HCT116 (cell line): Measurements from ENCODE around the gene SULT1B1. TPM values are rescaled to one million over a fixed set of nuclear protein-coding genes. Genes with fewer than 3 reads are reported as not detected.

Source experiments
- ATAC-seq: fragments of 200-7000 bp; cut with Tn5 transposase; 2 replicates; pipeline ENCODE4 v1.9.1; 2020; ENCODE audit warnings: mild to moderate bottlenecking, moderate library complexity
- BruUV-seq: library from RNA; stranded (reverse); fragments of 400-500 nt; replicated peaks from 2 replicates; lab custom pipeline; 2021; lab: Mats Ljungman, UMichigan
- CTCF ChIA-PET: fragments of 300-600 bp; sonication (Branson Sonifier 250); formaldehyde crosslinking; loops from one replicate; lab custom pipeline; 2021; ENCODE audit warnings: antibody characterized with exemption; lab: Charles Lee
- POLR2A ChIA-PET: fragments of 300-600, 350-600 bp; sonication (Branson Sonifier 250); formaldehyde crosslinking; loops from one replicate; lab custom pipeline; 2021; ENCODE audit warnings: antibody characterized with exemption; lab: Charles Lee
- RAD21 ChIA-PET, 2 experiments: fragments of 300-600 bp; sonication (Branson Sonifier 250); formaldehyde crosslinking; loops; one replicate each; lab custom pipeline; 2023; ENCODE audit warnings: low total read pairs in 2 of 2; ENCODE audit not compliant: uncharacterized antibody in 2 of 2, unreplicated experiment in 2 of 2, low non-redundant PET in 1 of 2; lab: Charles Lee
- DNase-seq: peaks from one replicate; pipeline ENCODE4 v3.0.0-alpha.2; 2010; ENCODE audit warnings: low read depth, low spot score
- H2AFZ ChIP-seq: fragments of 200-600 bp; shearing (Covaris generic), sonication (generic); 2 replicates; pipeline ENCODE4 v1.6.1; 2017; ENCODE audit warnings: low read depth, mixed run types, mixed read lengths, antibody characterized with exemption, low read length; ENCODE audit not compliant: poor library complexity, severe bottlenecking
- H3K27ac ChIP-seq: 2 replicates; pipeline ENCODE4 v1.5.1; 2012; ENCODE audit warnings: low read depth, low read length
- H3K27me3 ChIP-seq: fragments of 200-600 bp; sonication (generic); 2 replicates; pipeline ENCODE4 v1.6.1; 2016; ENCODE audit warnings: mixed run types, low read length, mixed read lengths; ENCODE audit not compliant: insufficient read depth
- H3K36me3 ChIP-seq, 2 experiments: fragments of 200-500 bp in 1 of 2; fragments of 200-600 bp in 1 of 2; sonication (Bioruptor generic) in 1 of 2; sonication (generic) in 1 of 2; 2 replicates each; pipeline versions ENCODE4 v1.5.1 to v1.6.1; 2014 to 2016; ENCODE audit warnings: low read length in 2 of 2, inconsistent platforms in 1 of 2, mixed read lengths in 1 of 2, mixed run types in 1 of 2; ENCODE audit not compliant: insufficient read depth in 2 of 2, control insufficient read depth in 1 of 2
- H3K4me1 ChIP-seq, 2 experiments: fragments of 200-600 bp in 1 of 2; sonication (generic) in 1 of 2; 2 replicates each; pipeline versions ENCODE4 v1.5.1 to v1.6.1; 2012 to 2017; ENCODE audit warnings: low read length in 2 of 2, inconsistent platforms in 1 of 2, mild to moderate bottlenecking in 1 of 2, mixed read lengths in 1 of 2, mixed run types in 1 of 2, moderate library complexity in 1 of 2; ENCODE audit not compliant: insufficient read depth in 2 of 2, control insufficient read depth in 1 of 2
- H3K4me2 ChIP-seq: fragments of 200-600 bp; sonication (generic); 2 replicates; pipeline ENCODE4 v1.6.1; 2017; ENCODE audit warnings: mixed run types, low read length, mixed read lengths
- H3K4me3 ChIP-seq, 2 experiments: fragments of 200-600 bp in 1 of 2; sonication (generic) in 1 of 2; replicated peaks in 1 of 2; 2 replicates each; pipeline ENCODE4 v1.5.1; 2011 to 2016; ENCODE audit warnings: low read length in 2 of 2, control low read depth in 1 of 2, low read depth in 1 of 2, mild to moderate bottlenecking in 1 of 2, mixed read lengths in 1 of 2, mixed run types in 1 of 2
- H3K79me2 ChIP-seq: fragments of 200-600 bp; sonication (generic); 2 replicates; pipeline ENCODE4 v1.6.1; 2017; ENCODE audit warnings: mild to moderate bottlenecking, mixed run types, low read length, moderate library complexity, mixed read lengths; ENCODE audit not compliant: insufficient read depth
- H3K9ac ChIP-seq: fragments of 200-600 bp; sonication (generic); 2 replicates; pipeline ENCODE4 v1.6.1; 2016; ENCODE audit warnings: low read length, mixed read lengths
- H3K9me2 ChIP-seq: fragments of 200-600 bp; sonication (generic), shearing (Covaris generic); 2 replicates; pipeline ENCODE4 v1.6.1; 2017; ENCODE audit warnings: mixed run types, mild to moderate bottlenecking, moderate library complexity; ENCODE audit not compliant: insufficient read depth
- H3K9me3 ChIP-seq, 2 experiments: fragments of 200-500 bp in 1 of 2; fragments of 200-600 bp in 1 of 2; sonication (Bioruptor generic) in 1 of 2; sonication (generic) in 1 of 2; 2 replicates each; pipeline ENCODE4 v1.6.1; 2014 to 2017; ENCODE audit warnings: low read length in 2 of 2, mixed read lengths in 2 of 2, inconsistent platforms in 1 of 2, low read depth in 1 of 2, mild to moderate bottlenecking in 1 of 2, mixed run types in 1 of 2, moderate library complexity in 1 of 2; ENCODE audit not compliant: control insufficient read depth in 1 of 2, insufficient read depth in 1 of 2
- H4K20me1 ChIP-seq: fragments of 200-600 bp; sonication (generic), shearing (Covaris generic); 2 replicates; pipeline ENCODE4 v1.6.1; 2017; ENCODE audit warnings: mixed run types, mild to moderate bottlenecking, moderate library complexity; ENCODE audit not compliant: insufficient read depth
- CBX3 ChIP-seq: IDR thresholded peaks from 2 replicates; pipeline ENCODE4 v1.6.1; 2012; ENCODE audit warnings: low read depth
- CEBPB ChIP-seq: IDR thresholded peaks from 2 replicates; pipeline ENCODE4 v1.6.1; 2012; ENCODE audit warnings: low read depth
- EGR1 ChIP-seq: IDR thresholded peaks from 2 replicates; pipeline ENCODE4 v1.6.1; 2012; ENCODE audit warnings: low read depth
- ELF1 ChIP-seq: IDR thresholded peaks from 2 replicates; pipeline ENCODE4 v1.6.1; 2012; ENCODE audit warnings: low read depth, borderline replicate concordance
- EZH2 ChIP-seq: fragments of 200-600 bp; sonication (generic); IDR thresholded peaks from 2 replicates; pipeline ENCODE4 v1.6.1; 2017; ENCODE audit warnings: antibody characterized with exemption, mixed run types
- EZH2phosphoT487 ChIP-seq: fragments of 200-600 bp; IDR thresholded peaks from 2 replicates; pipeline ENCODE4 v1.6.1; 2018; ENCODE audit warnings: antibody characterized with exemption, borderline replicate concordance
- FOSL1 ChIP-seq: IDR thresholded peaks from 2 replicates; pipeline ENCODE4 v1.6.1; 2012; ENCODE audit warnings: low read depth
- POLR2AphosphoS5 ChIP-seq: IDR thresholded peaks from 2 replicates; pipeline ENCODE4 v1.6.1; 2011; ENCODE audit warnings: mild to moderate bottlenecking, low read depth, low read length, moderate library complexity
- RAD21 ChIP-seq: IDR thresholded peaks from 2 replicates; pipeline ENCODE4 v1.6.1; 2012; ENCODE audit warnings: low read depth, mild to moderate bottlenecking
- SIN3A ChIP-seq: IDR thresholded peaks from 2 replicates; pipeline ENCODE4 v1.6.1; 2012; ENCODE audit warnings: low read depth
- SP1 ChIP-seq: IDR thresholded peaks from 2 replicates; pipeline ENCODE4 v1.6.1; 2012; ENCODE audit warnings: low read depth
- TCF7L2 ChIP-seq: IDR thresholded peaks from 2 replicates; pipeline ENCODE4 v1.7.0; 2011; ENCODE audit warnings: borderline replicate concordance, inconsistent platforms; ENCODE audit not compliant: insufficient read depth, insufficient read length; ENCODE audit errors: extremely low read depth
- ZFX ChIP-seq: fragments of 450-650 bp; IDR thresholded peaks from 2 replicates; pipeline ENCODE4 v1.6.1; 2017
- ZNF274 ChIP-seq: fragments of 200-500 bp; sonication (Bioruptor generic); IDR thresholded peaks from 2 replicates; pipeline ENCODE4 v1.6.1; 2014; ENCODE audit warnings: mild to moderate bottlenecking, low read depth, low read length, inconsistent platforms
- intact Hi-C: fragments of 100-400 bp; cut with micrococcal nuclease; formaldehyde crosslinking; loops from 2 replicates; pipeline ENCODE4 v1.10.0; 2022
- total RNA-seq: library from RNA; stranded (reverse); gene quantifications from one replicate; pipeline ENCODE4 v1.2.1, GENCODE V29; 2021; ENCODE audit not compliant: unreplicated experiment
- TF ChIP-seq, protein P1 (sequence below): IDR thresholded peaks from 2 replicates; pipeline ENCODE4 v1.6.1; 2012; ENCODE audit warnings: low read depth
- TF ChIP-seq, protein P2 (sequence below), 3 experiments: fragments of 200-600 bp in 1 of 3; sonication (generic) in 1 of 3; IDR thresholded peaks in 2 of 3; conservative IDR thresholded peaks in 1 of 3; 2 replicates each; pipeline ENCODE4 v1.5.1; 2012 to 2017; ENCODE audit warnings: low read depth in 2 of 3, low read length in 2 of 3, antibody characterized with exemption in 1 of 3, borderline replicate concordance in 1 of 3, control low read depth in 1 of 3, mild to moderate bottlenecking in 1 of 3, mixed read lengths in 1 of 3, mixed run types in 1 of 3, moderate library complexity in 1 of 3; ENCODE audit not compliant: insufficient read depth in 1 of 3
- TF ChIP-seq, protein P3 (sequence below): IDR thresholded peaks from 2 replicates; pipeline ENCODE4 v1.6.1; 2012
- TF ChIP-seq, protein P4 (sequence below): IDR thresholded peaks from 2 replicates; pipeline ENCODE4 v1.6.1; 2011; ENCODE audit warnings: mild to moderate bottlenecking, low read length, moderate library complexity; ENCODE audit not compliant: insufficient replicate concordance; ENCODE audit errors: extremely low read depth

SULT1B1 gene
- total RNA-seq, 1 experiment from 2014 or later: 0.10 TPM

DNA sequence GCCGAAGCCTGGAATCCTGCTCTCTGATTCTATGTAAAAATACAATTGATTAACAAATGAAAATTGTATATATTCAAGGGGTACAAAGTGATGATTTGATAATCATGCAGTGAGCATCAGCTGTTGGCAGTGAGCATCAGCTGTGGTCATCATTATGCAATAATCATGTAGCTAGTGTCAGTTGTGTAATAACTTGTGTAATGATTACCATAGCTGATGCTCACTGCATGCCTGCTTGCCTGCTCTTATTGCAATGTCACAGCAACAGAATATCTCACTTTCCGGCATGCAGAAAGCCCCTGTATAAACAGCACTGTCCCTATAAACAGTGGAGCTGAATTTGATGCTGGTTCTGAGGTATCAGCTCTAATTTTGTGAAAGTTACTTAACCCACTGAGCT, 46.8 kb downstream of the SULT1B1 start (continued):
- TF ChIP-seq FOSL1 (no peak), CBX3 (no peak), SIN3A (no peak), TCF7L2 (no peak), RAD21 (no peak), POLR2AphosphoS5 (no peak), EGR1 (no peak), EZH2phosphoT487 (no peak)

DNA sequence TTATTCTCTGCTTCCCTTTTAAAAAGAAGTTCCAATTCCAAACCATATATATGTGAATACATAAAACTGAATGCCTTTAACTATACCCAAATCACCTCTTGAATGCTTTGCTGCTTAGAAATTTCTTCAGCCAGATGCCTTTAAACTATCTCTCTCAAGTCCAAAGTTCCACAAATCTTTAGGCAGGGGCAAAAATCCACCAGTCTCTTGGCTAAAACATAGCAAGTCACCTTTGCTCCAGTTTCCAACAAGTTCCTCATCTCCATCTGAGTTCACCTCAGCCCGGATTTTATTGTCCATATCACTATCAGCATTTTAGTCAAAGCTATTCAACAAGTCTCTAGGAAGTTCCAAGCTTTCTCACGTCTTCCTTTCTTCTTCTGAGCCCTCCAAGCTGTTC, 49.8 kb downstream of the SULT1B1 start:
- H3K79me2 ChIP-seq: no peaks in the 10 kb centered on the region
- no peak overlapping the region for H2AFZ ChIP-seq
- no peak for DNase-seq
- TF ChIP-seq CEBPB (no peak), FOSL1 (no peak), RAD21 (no peak), ZNF274 (no peak), EZH2phosphoT487 (no peak), EZH2 (no peak), POLR2AphosphoS5 (no peak), ZFX (no peak), SIN3A (no peak), EGR1 (no peak), CBX3 (no peak), SP1 (no peak), ELF1 (no peak), TCF7L2 (no peak)
- TF ChIP-seq, protein P1, sequence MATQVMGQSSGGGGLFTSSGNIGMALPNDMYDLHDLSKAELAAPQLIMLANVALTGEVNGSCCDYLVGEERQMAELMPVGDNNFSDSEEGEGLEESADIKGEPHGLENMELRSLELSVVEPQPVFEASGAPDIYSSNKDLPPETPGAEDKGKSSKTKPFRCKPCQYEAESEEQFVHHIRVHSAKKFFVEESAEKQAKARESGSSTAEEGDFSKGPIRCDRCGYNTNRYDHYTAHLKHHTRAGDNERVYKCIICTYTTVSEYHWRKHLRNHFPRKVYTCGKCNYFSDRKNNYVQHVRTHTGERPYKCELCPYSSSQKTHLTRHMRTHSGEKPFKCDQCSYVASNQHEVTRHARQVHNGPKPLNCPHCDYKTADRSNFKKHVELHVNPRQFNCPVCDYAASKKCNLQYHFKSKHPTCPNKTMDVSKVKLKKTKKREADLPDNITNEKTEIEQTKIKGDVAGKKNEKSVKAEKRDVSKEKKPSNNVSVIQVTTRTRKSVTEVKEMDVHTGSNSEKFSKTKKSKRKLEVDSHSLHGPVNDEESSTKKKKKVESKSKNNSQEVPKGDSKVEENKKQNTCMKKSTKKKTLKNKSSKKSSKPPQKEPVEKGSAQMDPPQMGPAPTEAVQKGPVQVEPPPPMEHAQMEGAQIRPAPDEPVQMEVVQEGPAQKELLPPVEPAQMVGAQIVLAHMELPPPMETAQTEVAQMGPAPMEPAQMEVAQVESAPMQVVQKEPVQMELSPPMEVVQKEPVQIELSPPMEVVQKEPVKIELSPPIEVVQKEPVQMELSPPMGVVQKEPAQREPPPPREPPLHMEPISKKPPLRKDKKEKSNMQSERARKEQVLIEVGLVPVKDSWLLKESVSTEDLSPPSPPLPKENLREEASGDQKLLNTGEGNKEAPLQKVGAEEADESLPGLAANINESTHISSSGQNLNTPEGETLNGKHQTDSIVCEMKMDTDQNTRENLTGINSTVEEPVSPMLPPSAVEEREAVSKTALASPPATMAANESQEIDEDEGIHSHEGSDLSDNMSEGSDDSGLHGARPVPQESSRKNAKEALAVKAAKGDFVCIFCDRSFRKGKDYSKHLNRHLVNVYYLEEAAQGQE: no peak
- TF ChIP-seq, protein P2, sequence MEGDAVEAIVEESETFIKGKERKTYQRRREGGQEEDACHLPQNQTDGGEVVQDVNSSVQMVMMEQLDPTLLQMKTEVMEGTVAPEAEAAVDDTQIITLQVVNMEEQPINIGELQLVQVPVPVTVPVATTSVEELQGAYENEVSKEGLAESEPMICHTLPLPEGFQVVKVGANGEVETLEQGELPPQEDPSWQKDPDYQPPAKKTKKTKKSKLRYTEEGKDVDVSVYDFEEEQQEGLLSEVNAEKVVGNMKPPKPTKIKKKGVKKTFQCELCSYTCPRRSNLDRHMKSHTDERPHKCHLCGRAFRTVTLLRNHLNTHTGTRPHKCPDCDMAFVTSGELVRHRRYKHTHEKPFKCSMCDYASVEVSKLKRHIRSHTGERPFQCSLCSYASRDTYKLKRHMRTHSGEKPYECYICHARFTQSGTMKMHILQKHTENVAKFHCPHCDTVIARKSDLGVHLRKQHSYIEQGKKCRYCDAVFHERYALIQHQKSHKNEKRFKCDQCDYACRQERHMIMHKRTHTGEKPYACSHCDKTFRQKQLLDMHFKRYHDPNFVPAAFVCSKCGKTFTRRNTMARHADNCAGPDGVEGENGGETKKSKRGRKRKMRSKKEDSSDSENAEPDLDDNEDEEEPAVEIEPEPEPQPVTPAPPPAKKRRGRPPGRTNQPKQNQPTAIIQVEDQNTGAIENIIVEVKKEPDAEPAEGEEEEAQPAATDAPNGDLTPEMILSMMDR (IDR thresholded peaks at IDR 0.05 in 2 of 3, conservative IDR thresholded peaks at IDR 0.05 in 1 of 3; ENCODE audit: borderline replicate concordance in 1 of 3, insufficient read depth in 1 of 3, low read depth in 2 of 3, low read length in 2 of 3): no peak
- TF ChIP-seq, protein P3, sequence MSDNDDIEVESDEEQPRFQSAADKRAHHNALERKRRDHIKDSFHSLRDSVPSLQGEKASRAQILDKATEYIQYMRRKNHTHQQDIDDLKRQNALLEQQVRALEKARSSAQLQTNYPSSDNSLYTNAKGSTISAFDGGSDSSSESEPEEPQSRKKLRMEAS: no peak
- TF ChIP-seq, protein P4, sequence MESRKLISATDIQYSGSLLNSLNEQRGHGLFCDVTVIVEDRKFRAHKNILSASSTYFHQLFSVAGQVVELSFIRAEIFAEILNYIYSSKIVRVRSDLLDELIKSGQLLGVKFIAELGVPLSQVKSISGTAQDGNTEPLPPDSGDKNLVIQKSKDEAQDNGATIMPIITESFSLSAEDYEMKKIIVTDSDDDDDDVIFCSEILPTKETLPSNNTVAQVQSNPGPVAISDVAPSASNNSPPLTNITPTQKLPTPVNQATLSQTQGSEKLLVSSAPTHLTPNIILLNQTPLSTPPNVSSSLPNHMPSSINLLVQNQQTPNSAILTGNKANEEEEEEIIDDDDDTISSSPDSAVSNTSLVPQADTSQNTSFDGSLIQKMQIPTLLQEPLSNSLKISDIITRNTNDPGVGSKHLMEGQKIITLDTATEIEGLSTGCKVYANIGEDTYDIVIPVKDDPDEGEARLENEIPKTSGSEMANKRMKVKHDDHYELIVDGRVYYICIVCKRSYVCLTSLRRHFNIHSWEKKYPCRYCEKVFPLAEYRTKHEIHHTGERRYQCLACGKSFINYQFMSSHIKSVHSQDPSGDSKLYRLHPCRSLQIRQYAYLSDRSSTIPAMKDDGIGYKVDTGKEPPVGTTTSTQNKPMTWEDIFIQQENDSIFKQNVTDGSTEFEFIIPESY: no peak
- H4K20me1 ChIP-seq: no peaks in the 10 kb centered on the region
- H3K27me3 ChIP-seq: no peaks in the 10 kb centered on the region
- no peak overlapping the region for H3K4me3 ChIP-seq
- H3K36me3 ChIP-seq: no peaks in the 10 kb centered on the region
- no peak overlapping the region for H3K9ac ChIP-seq
- no peak for ATAC-seq
- H3K9me2 ChIP-seq: no peaks in the 10 kb centered on the region
- BruUV-seq: no TSS peak
- H3K4me1 ChIP-seq: no peaks in the 10 kb centered on the region
- H3K27ac ChIP-seq: no peak overlapping the region
- ChIA-PET RAD21 (no interaction called here), CTCF (no interaction called here), POLR2A (no interaction called here)
- H3K9me3 ChIP-seq: no peaks in the 10 kb centered on the region
- H3K4me2 ChIP-seq: no peak overlapping the region
- intact Hi-C loops: no loop called here
